Osteoblast (primary cell): ENCODE measurements around the gene VSTM2L. TPM values are rescaled to one million over a fixed set of nuclear protein-coding genes. Genes with fewer than 3 reads are reported as not detected.

ENCODE experiments used
- DNase-seq: peaks from one replicate; pipeline ENCODE4 v3.0.0; 2011; ENCODE audit warnings: low spot score, mixed read lengths; ENCODE audit not compliant: insufficient read length; ENCODE audit errors: missing footprints
- H2AFZ ChIP-seq: 2 replicates; pipeline ENCODE4 v1.6.0; 2011; ENCODE audit warnings: mild to moderate bottlenecking, low read length
- H3K27ac ChIP-seq: 2 replicates; pipeline ENCODE4 v1.5.1; 2011; ENCODE audit warnings: mild to moderate bottlenecking, low read depth, low read length, moderate library complexity
- H3K27me3 ChIP-seq: 2 replicates; pipeline ENCODE4 v1.6.0; 2012; ENCODE audit warnings: mild to moderate bottlenecking, control low read depth, inconsistent platforms, low read length, moderate library complexity; ENCODE audit not compliant: insufficient read depth
- H3K36me3 ChIP-seq: 2 replicates; pipeline ENCODE4 v1.5.1; 2011; ENCODE audit warnings: mild to moderate bottlenecking, low read length, control low read depth, moderate library complexity; ENCODE audit not compliant: insufficient read depth
- H3K4me1 ChIP-seq: 2 replicates; pipeline ENCODE4 v1.5.1; 2011; ENCODE audit warnings: mild to moderate bottlenecking, low read length, control low read depth, moderate library complexity; ENCODE audit not compliant: insufficient read depth
- H3K4me2 ChIP-seq: 2 replicates; pipeline ENCODE4 v1.6.0; 2011; ENCODE audit warnings: mild to moderate bottlenecking, low read length; ENCODE audit not compliant: insufficient read depth
- H3K4me3 ChIP-seq: fragments of 200-600 bp; sonication (generic); 3 replicates; pipeline ENCODE4 v1.5.1; 2012; ENCODE audit warnings: mild to moderate bottlenecking, low read length, inconsistent platforms; ENCODE audit not compliant: insufficient read depth
- H3K79me2 ChIP-seq: 2 replicates; pipeline ENCODE4 v1.6.0; 2012; ENCODE audit warnings: mild to moderate bottlenecking, low read length, control low read depth, inconsistent platforms; ENCODE audit not compliant: insufficient read depth
- H3K9me3 ChIP-seq: 2 replicates; pipeline ENCODE4 v1.5.1; 2011; ENCODE audit warnings: low read depth, low read length, control low read depth
- H4K20me1 ChIP-seq: 2 replicates; pipeline ENCODE4 v1.6.0; 2012; ENCODE audit warnings: mild to moderate bottlenecking, low read length, control low read depth; ENCODE audit not compliant: insufficient read depth
- CTCF ChIP-seq: IDR thresholded peaks from 2 replicates; pipeline ENCODE4 v1.5.1; 2011; ENCODE audit warnings: mild to moderate bottlenecking, low read depth, low read length, moderate library complexity; ENCODE audit errors: extremely low read depth
- total RNA-seq: library from RNA; depleted of rRNA; stranded (reverse); fragments of >200 nt; gene quantifications from 2 replicates; pipeline ENCODE4 v1.2.3, GENCODE V29; 2012

The VSTM2L gene
- total RNA-seq, 1 donor, result 2.5 TPM

- no peaks in the 10 kb centered on the region for H3K36me3 ChIP-seq
- no peaks in the 10 kb centered on the region for H3K4me1 ChIP-seq
- no peaks in the 10 kb centered on the region for H3K79me2 ChIP-seq
- H3K4me3 ChIP-seq, result no peak overlapping the region
- TF ChIP-seq CTCF, result no peak
- H2AFZ ChIP-seq, result no peak overlapping the region
- no peaks in the 10 kb centered on the region for H4K20me1 ChIP-seq
- no peaks in the 10 kb centered on the region for H3K9me3 ChIP-seq
- DNase-seq, result peak; percentile 64
- H3K4me2 ChIP-seq, result no peak overlapping the region
- H3K27ac ChIP-seq, result no peak overlapping the region
- H3K27me3 ChIP-seq, result peaks cover 37% of the 10 kb centered on the region
These were observed 28.4 kb downstream of the VSTM2L start for GRCh38 chr20:37931153-37931922.

DNA sequence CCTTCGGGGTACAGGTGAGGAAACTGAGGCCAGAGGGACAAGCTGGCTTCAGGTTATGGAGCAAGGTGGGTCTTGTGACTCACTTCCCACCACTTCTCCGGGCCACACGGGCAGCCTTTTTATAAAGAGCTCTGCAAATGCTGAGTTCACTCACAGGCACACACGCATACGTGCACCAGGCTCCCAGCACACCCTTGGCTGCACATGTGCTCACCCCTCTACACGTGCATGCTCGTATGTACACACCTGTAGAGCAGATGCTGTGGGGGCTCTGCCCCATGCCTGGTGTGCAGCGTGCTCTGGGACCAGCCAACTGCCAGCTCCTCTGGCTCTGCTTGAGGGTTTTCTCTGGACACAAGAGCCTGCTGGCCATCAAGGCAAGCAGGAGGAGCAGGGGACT lies 29.1 kb downstream of the VSTM2L start:
- Histone ChIP-seq H3K27ac (no peak overlapping the region), H3K4me1 (no peaks in the 10 kb centered on the region), H3K4me3 (no peak overlapping the region), H3K27me3 (peaks cover 37% of the 10 kb centered on the region), H2AFZ (no peak overlapping the region), H4K20me1 (no peaks in the 10 kb centered on the region), H3K36me3 (no peaks in the 10 kb centered on the region), H3K79me2 (no peaks in the 10 kb centered on the region), H3K4me2 (no peak overlapping the region), H3K9me3 (no peaks in the 10 kb centered on the region)
- TF ChIP-seq CTCF, result no peak
- peak; percentile 42 for DNase-seq

DNA sequence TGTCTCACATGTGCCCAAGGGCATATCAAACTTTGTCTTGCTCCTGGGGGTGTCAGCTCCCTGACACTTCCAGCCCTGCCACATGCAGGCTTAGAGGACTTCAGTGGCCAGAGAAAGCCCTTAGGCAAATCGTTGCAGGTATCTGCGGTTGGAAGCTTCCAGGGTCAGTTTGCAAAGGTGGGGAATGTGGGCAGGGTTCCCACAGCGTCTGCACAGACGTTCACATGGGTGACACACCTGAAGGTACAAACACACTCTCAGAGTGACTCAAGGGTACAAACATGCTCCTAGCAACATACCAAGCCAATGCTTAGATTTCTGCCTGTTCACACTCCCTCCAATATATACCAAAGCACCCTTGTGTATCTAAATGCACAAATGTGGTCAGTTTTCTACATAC lies 30.0 kb downstream of the VSTM2L start:
- Histone ChIP-seq H3K79me2 (no peaks in the 10 kb centered on the region), H3K4me1 (no peaks in the 10 kb centered on the region), H2AFZ (no peak overlapping the region), H3K36me3 (no peaks in the 10 kb centered on the region), H3K27me3 (peaks cover 35% of the 10 kb centered on the region), H3K4me3 (no peak overlapping the region), H3K9me3 (no peaks in the 10 kb centered on the region), H3K4me2 (no peak overlapping the region), H3K27ac (no peak overlapping the region), H4K20me1 (no peaks in the 10 kb centered on the region)
- no peak for TF ChIP-seq CTCF
- DNase-seq, result peak; percentile 19

- no peak overlapping the region for H3K4me3 ChIP-seq
- no peak overlapping the region for H2AFZ ChIP-seq
- H4K20me1 ChIP-seq, result no peaks in the 10 kb centered on the region
- peaks cover 25% of the 10 kb centered on the region for H3K27me3 ChIP-seq
- H3K4me2 ChIP-seq, result no peak overlapping the region
- H3K4me1 ChIP-seq, result no peaks in the 10 kb centered on the region
- H3K27ac ChIP-seq, result no peak overlapping the region
- DNase-seq, result peak; percentile 84
- no peaks in the 10 kb centered on the region for H3K36me3 ChIP-seq
- no peak for TF ChIP-seq CTCF
- no peaks in the 10 kb centered on the region for H3K9me3 ChIP-seq
- H3K79me2 ChIP-seq, result no peaks in the 10 kb centered on the region
These were observed 31.1 kb downstream of the VSTM2L start for GRCh38 chr20:37933786-37934633.
